ENCODE data around the gene SIMC1. TPM values are rescaled to one million over a fixed set of nuclear protein-coding genes. Genes with fewer than 3 reads are reported as not detected.
A peak's percentile ranks its signal among the peaks of the same experiment; 100 is the strongest.

The SIMC1 gene
- total and polyA plus RNA-seq, 2 donors (not counting 1 experiment from before 2014, with no cell fraction given): 4.6 to 7.9 TPM

GRCh38 chr5:176342158-176342483, 103.9 kb downstream of the SIMC1 start:
- no peak for DNase-seq (ENCODE audit: low read depth in 2 of 2)
- no peak overlapping the region for H3K27ac ChIP-seq (ENCODE audit: insufficient read depth, low read length)
- no peak overlapping the region for H3K4me2 ChIP-seq (ENCODE audit: extremely low read depth, insufficient read depth, low read length)
- H3K9ac ChIP-seq (ENCODE audit: insufficient read depth, low read length): no peak overlapping the region
- peaks cover 3% of the 10 kb centered on the region for H3K36me3 ChIP-seq (ENCODE audit: control insufficient read depth, insufficient read depth, low read length)
- H3K9me3 ChIP-seq (ENCODE audit: control insufficient read depth, insufficient read depth, low read depth, low read length): no peaks in the 10 kb centered on the region
- H3K27me3 ChIP-seq (ENCODE audit: control insufficient read depth, insufficient read depth, low read length): no peaks in the 10 kb centered on the region
- no peak overlapping the region for H2AFZ ChIP-seq (ENCODE audit: low read length)
- H3K79me2 ChIP-seq (ENCODE audit: control insufficient read depth, insufficient read depth, low read length): no peaks in the 10 kb centered on the region
- no peak overlapping the region for H3K4me3 ChIP-seq (replicated peaks in 1 of 4; ENCODE audit: control extremely low read depth in 1 of 4, insufficient read depth in 1 of 4, low read depth in 3 of 4, low read length in 4 of 4)
- H4K20me1 ChIP-seq (ENCODE audit: control insufficient read depth, extremely low read depth, insufficient read depth, low read length): no peaks in the 10 kb centered on the region
- no peak for TF ChIP-seq CTCF (conservative IDR thresholded peaks at IDR 0.05 in 1 of 2, IDR thresholded peaks at IDR 0.05 in 1 of 2; ENCODE audit: low read depth in 1 of 2, low read length in 2 of 2)
- no peak for TF ChIP-seq EZH2 (IDR thresholded peaks at IDR 0.05; ENCODE audit: low read length, missing control alignments)
- H3K4me1 ChIP-seq (ENCODE audit: control insufficient read depth, extremely low read depth, insufficient read depth, low read length): no peaks in the 10 kb centered on the region

- Histone ChIP-seq H3K4me3 (replicated peaks in 1 of 4; ENCODE audit: control extremely low read depth in 1 of 4, insufficient read depth in 1 of 4, low read depth in 3 of 4, low read length in 4 of 4) (no peak overlapping the region), H2AFZ (ENCODE audit: low read length) (no peak overlapping the region), H3K79me2 (ENCODE audit: control insufficient read depth, insufficient read depth, low read length) (no peaks in the 10 kb centered on the region), H3K9me3 (ENCODE audit: control insufficient read depth, insufficient read depth, low read depth, low read length) (no peaks in the 10 kb centered on the region), H3K4me2 (ENCODE audit: extremely low read depth, insufficient read depth, low read length) (no peak overlapping the region), H4K20me1 (ENCODE audit: control insufficient read depth, extremely low read depth, insufficient read depth, low read length) (no peaks in the 10 kb centered on the region), H3K27ac (ENCODE audit: insufficient read depth, low read length) (no peak overlapping the region), H3K27me3 (ENCODE audit: control insufficient read depth, insufficient read depth, low read length) (no peaks in the 10 kb centered on the region), H3K9ac (ENCODE audit: insufficient read depth, low read length) (no peak overlapping the region), H3K36me3 (ENCODE audit: control insufficient read depth, insufficient read depth, low read length) (peaks cover 7% of the 10 kb centered on the region), H3K4me1 (ENCODE audit: control insufficient read depth, extremely low read depth, insufficient read depth, low read length) (no peaks in the 10 kb centered on the region)
- TF ChIP-seq CTCF (conservative IDR thresholded peaks at IDR 0.05 in 1 of 2, IDR thresholded peaks at IDR 0.05 in 1 of 2; ENCODE audit: low read depth in 1 of 2, low read length in 2 of 2) (no peak), EZH2 (IDR thresholded peaks at IDR 0.05; ENCODE audit: low read length, missing control alignments) (no peak)
- DNase-seq (ENCODE audit: low read depth in 2 of 2): peak in 1 of 2 donors; percentile 20
Measured at GRCh38 chr5:176342766-176343458, 104.7 kb downstream of the SIMC1 start.

- TF ChIP-seq CTCF (conservative IDR thresholded peaks at IDR 0.05 in 1 of 2, IDR thresholded peaks at IDR 0.05 in 1 of 2; ENCODE audit: low read depth in 1 of 2, low read length in 2 of 2) (no peak), EZH2 (IDR thresholded peaks at IDR 0.05; ENCODE audit: low read length, missing control alignments) (no peak)
- Histone ChIP-seq H3K27me3 (ENCODE audit: control insufficient read depth, insufficient read depth, low read length) (no peaks in the 10 kb centered on the region), H2AFZ (ENCODE audit: low read length) (no peak overlapping the region), H3K4me1 (ENCODE audit: control insufficient read depth, extremely low read depth, insufficient read depth, low read length) (no peaks in the 10 kb centered on the region), H3K9me3 (ENCODE audit: control insufficient read depth, insufficient read depth, low read depth, low read length) (no peaks in the 10 kb centered on the region), H3K36me3 (ENCODE audit: control insufficient read depth, insufficient read depth, low read length) (peaks cover 18% of the 10 kb centered on the region), H3K79me2 (ENCODE audit: control insufficient read depth, insufficient read depth, low read length) (peaks cover 12% of the 10 kb centered on the region), H3K27ac (ENCODE audit: insufficient read depth, low read length) (no peak overlapping the region), H3K4me2 (ENCODE audit: extremely low read depth, insufficient read depth, low read length) (no peak overlapping the region), H4K20me1 (ENCODE audit: control insufficient read depth, extremely low read depth, insufficient read depth, low read length) (no peaks in the 10 kb centered on the region), H3K4me3 (replicated peaks in 1 of 4; ENCODE audit: control extremely low read depth in 1 of 4, insufficient read depth in 1 of 4, low read depth in 3 of 4, low read length in 4 of 4) (no peak overlapping the region), H3K9ac (ENCODE audit: insufficient read depth, low read length) (no peak overlapping the region)
- peak in 1 of 2 donors; percentile 53 for DNase-seq (ENCODE audit: low read depth in 2 of 2)
Measured at GRCh38 chr5:176350416-176350815, 112.2 kb downstream of the SIMC1 start.

Data from fibroblast of lung (primary cell).